Mesendoderm (in vitro differentiated cells): ENCODE measurements around the gene ELOB.

Source experiments
- DNase-seq: peaks from one replicate; pipeline ENCODE4 v3.0.0; 2013
- H2AK5ac ChIP-seq: 2 replicates; pipeline ENCODE4 v1.6.1; 2013; ENCODE audit warnings: low read length, inconsistent platforms
- H2BK120ac ChIP-seq: 2 replicates; pipeline ENCODE4 v1.6.1; 2013; ENCODE audit warnings: low read depth, mild to moderate bottlenecking, low read length, moderate library complexity, mixed read lengths
- H2BK15ac ChIP-seq: replicated peaks from 2 replicates; pipeline ENCODE4 v1.6.1; 2013; ENCODE audit warnings: low read depth, mild to moderate bottlenecking, moderate library complexity
- H2BK5ac ChIP-seq: 2 replicates; pipeline ENCODE4 v1.6.1; 2013; ENCODE audit warnings: low read length, inconsistent platforms
- H3K18ac ChIP-seq: 2 replicates; pipeline ENCODE4 v1.6.1; 2013; ENCODE audit warnings: mild to moderate bottlenecking, low read length, mixed read lengths
- H3K23ac ChIP-seq: one replicate; pipeline ENCODE4 v1.6.1; 2013; ENCODE audit warnings: low read length
- H3K27ac ChIP-seq: 2 replicates; pipeline ENCODE4 v1.5.1; 2013; ENCODE audit warnings: low read depth, mild to moderate bottlenecking, inconsistent platforms, low read length, moderate library complexity
- H3K27me3 ChIP-seq: 2 replicates; pipeline ENCODE4 v1.6.1; 2013; ENCODE audit warnings: low read length, control low read depth, mild to moderate bottlenecking, inconsistent platforms; ENCODE audit not compliant: insufficient read depth, poor library complexity
- H3K36me3 ChIP-seq: 2 replicates; pipeline ENCODE4 v1.6.1; 2013; ENCODE audit warnings: low read length, inconsistent platforms; ENCODE audit not compliant: control insufficient read depth, insufficient read depth
- H3K4ac ChIP-seq: one replicate; pipeline ENCODE4 v1.6.1; 2013; ENCODE audit warnings: low read depth, mild to moderate bottlenecking, low read length, moderate library complexity
- H3K4me1 ChIP-seq: 2 replicates; pipeline ENCODE4 v1.6.1; 2013; ENCODE audit warnings: low read depth, low read length, inconsistent platforms; ENCODE audit not compliant: control insufficient read depth
- H3K4me2 ChIP-seq: 2 replicates; pipeline ENCODE4 v1.6.1; 2013; ENCODE audit warnings: low read length
- H3K4me3 ChIP-seq: 2 replicates; pipeline ENCODE4 v1.5.1; 2013; ENCODE audit warnings: mild to moderate bottlenecking, low read length
- H3K56ac ChIP-seq: one replicate; pipeline ENCODE4 v1.6.1; 2013; ENCODE audit warnings: low read length
- H3K79me1 ChIP-seq: 2 replicates; pipeline ENCODE4 v1.6.1; 2013; ENCODE audit warnings: low read length, inconsistent platforms
- H3K79me2 ChIP-seq: 2 replicates; pipeline ENCODE4 v1.6.1; 2013; ENCODE audit warnings: mild to moderate bottlenecking, low read length; ENCODE audit not compliant: control insufficient read depth, insufficient read depth
- H3K9ac ChIP-seq: 2 replicates; pipeline ENCODE4 v1.6.1; 2013; ENCODE audit warnings: low read length, inconsistent platforms
- H4K5ac ChIP-seq: one replicate; pipeline ENCODE4 v1.6.1; 2013; ENCODE audit warnings: low read length
- H4K8ac ChIP-seq: one replicate; pipeline ENCODE4 v1.6.1; 2013; ENCODE audit warnings: low read depth, mild to moderate bottlenecking, control low read depth, low read length, moderate library complexity
- WGBS: extraction: QIAGEN DNeasy Blood & Tissue Kit; methylation state at CpG from one replicate; pipeline ENCODE4 v1.1.7; 2013; ENCODE audit warnings: low lambda C conversion rate, missing lambda C conversion rate; ENCODE audit not compliant: insufficient coverage; ENCODE audit errors: extremely low coverage; 5-methylcytosine and 5-hydroxymethylcytosine counted together

Gene ELOB

GRCh38 chr16:2736476-2737237 is 40.4 kb downstream of the ELOB start:
- Histone ChIP-seq H3K4me1 (no peaks in the 10 kb centered on the region), H2BK15ac (no peak overlapping the region), H4K5ac (no peak overlapping the region), H3K36me3 (no peaks in the 10 kb centered on the region), H2BK5ac (no peak overlapping the region), H3K79me2 (no peaks in the 10 kb centered on the region), H3K23ac (no peak overlapping the region), H4K8ac (no peak overlapping the region), H3K27ac (no peak overlapping the region), H3K4me2 (no peak overlapping the region), H2AK5ac (no peak overlapping the region), H3K9ac (no peak overlapping the region), H2BK120ac (no peak overlapping the region), H3K27me3 (no peaks in the 10 kb centered on the region), H3K56ac (no peak overlapping the region), H3K18ac (no peak overlapping the region), H3K4me3 (no peak overlapping the region), H3K4ac (no peak overlapping the region), H3K79me1 (no peaks in the 10 kb centered on the region)
- no CpG with 5 or more reads among the region's 11 CpGs for WGBS
- DNase-seq: no peak

DNA sequence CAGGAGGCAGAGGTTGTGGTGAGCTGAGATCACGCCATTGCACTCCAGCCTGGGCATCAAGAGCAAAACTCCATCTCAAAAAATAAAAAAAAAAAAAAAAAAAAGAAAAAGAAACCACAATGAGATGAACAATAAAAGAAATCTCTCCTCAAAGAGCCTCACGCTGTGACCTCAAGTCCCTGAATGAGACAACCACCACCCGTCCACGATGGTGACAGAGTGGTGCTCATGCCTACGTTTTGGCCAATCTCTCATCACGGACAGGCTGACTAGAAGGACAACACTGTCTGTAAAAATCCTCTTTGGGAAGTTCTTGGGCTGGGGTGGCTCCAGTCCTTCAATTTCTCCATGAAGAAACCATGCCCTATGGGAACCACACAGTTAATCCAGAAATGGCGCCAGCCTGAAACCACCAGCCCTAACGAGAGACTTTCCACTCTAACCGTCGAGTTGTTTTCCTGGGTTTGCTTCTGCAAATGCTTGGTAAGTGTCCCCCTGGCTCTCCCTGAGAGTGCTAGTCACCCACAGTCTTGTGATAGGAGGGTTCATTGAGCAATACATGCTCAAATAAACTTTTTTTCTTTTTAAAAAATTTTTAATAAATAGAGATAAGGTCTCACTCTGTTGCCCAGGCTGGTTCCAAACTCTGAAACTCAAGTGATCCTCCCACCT is 42.1 kb downstream of the ELOB start:
- Histone ChIP-seq H3K4me1 (no peaks in the 10 kb centered on the region), H4K5ac (no peak overlapping the region), H3K23ac (no peak overlapping the region), H3K4me3 (no peak overlapping the region), H3K4ac (no peak overlapping the region), H3K4me2 (no peak overlapping the region), H2BK15ac (no peak overlapping the region), H3K56ac (no peak overlapping the region), H3K79me1 (no peaks in the 10 kb centered on the region), H2BK5ac (no peak overlapping the region), H3K9ac (no peak overlapping the region), H3K27ac (no peak overlapping the region), H3K27me3 (no peaks in the 10 kb centered on the region), H3K18ac (no peak overlapping the region), H2AK5ac (no peak overlapping the region), H3K79me2 (no peaks in the 10 kb centered on the region), H3K36me3 (no peaks in the 10 kb centered on the region), H2BK120ac (no peak overlapping the region), H4K8ac (no peak overlapping the region)
- WGBS: no CpG with 5 or more reads among the region's 10 CpGs
- no peak for DNase-seq

- no peak overlapping the region for H3K4me3 ChIP-seq
- H3K9ac ChIP-seq: no peak overlapping the region
- H2AK5ac ChIP-seq: no peak overlapping the region
- H3K56ac ChIP-seq: no peak overlapping the region
- no peaks in the 10 kb centered on the region for H3K79me1 ChIP-seq
- H2BK120ac ChIP-seq: no peak overlapping the region
- H3K23ac ChIP-seq: no peak overlapping the region
- no peaks in the 10 kb centered on the region for H3K27me3 ChIP-seq
- H2BK5ac ChIP-seq: no peak overlapping the region
- H4K8ac ChIP-seq: no peak overlapping the region
- no peak overlapping the region for H3K18ac ChIP-seq
- no peak overlapping the region for H4K5ac ChIP-seq
- no CpG with 5 or more reads among the region's 7 CpGs for WGBS
- no peak overlapping the region for H2BK15ac ChIP-seq
- no peak for DNase-seq
- H3K36me3 ChIP-seq: no peaks in the 10 kb centered on the region
- no peak overlapping the region for H3K4me2 ChIP-seq
- no peaks in the 10 kb centered on the region for H3K79me2 ChIP-seq
- H3K4me1 ChIP-seq: no peaks in the 10 kb centered on the region
- no peak overlapping the region for H3K27ac ChIP-seq
- no peak overlapping the region for H3K4ac ChIP-seq
These were observed 49.0 kb downstream of the ELOB start for GRCh38 chr16:2728034-2728433.

- Histone ChIP-seq H3K27ac (no peak overlapping the region), H2AK5ac (no peak overlapping the region), H2BK15ac (no peak overlapping the region), H3K79me1 (no peaks in the 10 kb centered on the region), H3K27me3 (no peaks in the 10 kb centered on the region), H4K5ac (no peak overlapping the region), H3K9ac (no peak overlapping the region), H3K79me2 (no peaks in the 10 kb centered on the region), H3K4ac (no peak overlapping the region), H3K4me1 (no peaks in the 10 kb centered on the region), H3K36me3 (no peaks in the 10 kb centered on the region), H2BK120ac (no peak overlapping the region), H2BK5ac (no peak overlapping the region), H4K8ac (no peak overlapping the region), H3K56ac (no peak overlapping the region), H3K4me2 (no peak overlapping the region), H3K23ac (no peak overlapping the region), H3K18ac (no peak overlapping the region), H3K4me3 (no peak overlapping the region)
- no CpG with 5 or more reads among the region's 5 CpGs for WGBS
- no peak for DNase-seq
These were observed 50.2 kb downstream of the ELOB start for GRCh38 chr16:2726923-2727322.

DNA sequence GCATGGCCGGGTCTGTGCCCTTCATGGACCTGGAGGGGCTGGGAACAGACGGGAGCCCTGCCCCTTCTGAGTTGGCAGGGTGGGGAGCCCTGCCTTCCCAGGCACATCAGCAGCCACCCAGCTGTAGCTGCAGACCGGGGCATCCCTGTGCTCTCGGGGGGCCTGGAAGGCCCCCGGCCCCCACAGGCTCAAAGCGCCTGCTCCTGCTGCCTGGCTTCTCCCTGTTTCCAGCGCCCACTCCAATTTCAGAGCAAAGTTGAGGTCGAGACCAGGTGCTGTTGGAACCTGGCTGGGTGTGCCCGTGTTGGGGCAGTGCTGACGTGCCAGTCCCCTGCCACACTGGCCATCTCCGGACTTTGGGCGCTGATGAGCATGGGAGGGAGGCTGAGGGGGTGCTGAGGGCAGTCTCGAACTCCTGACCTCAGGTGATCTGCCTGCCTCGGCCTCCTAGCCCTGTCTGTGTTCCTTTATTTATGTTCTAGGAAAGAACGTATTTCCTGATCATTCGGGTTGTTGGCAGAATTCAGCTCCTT is 52.2 kb downstream of the ELOB start:
- Histone ChIP-seq H4K8ac (no peak overlapping the region), H3K56ac (no peak overlapping the region), H3K4me1 (no peaks in the 10 kb centered on the region), H4K5ac (no peak overlapping the region), H3K79me2 (no peaks in the 10 kb centered on the region), H3K18ac (no peak overlapping the region), H3K36me3 (no peaks in the 10 kb centered on the region), H3K79me1 (no peaks in the 10 kb centered on the region), H2AK5ac (no peak overlapping the region), H2BK120ac (no peak overlapping the region), H2BK15ac (no peak overlapping the region), H3K4me2 (no peak overlapping the region), H3K4ac (no peak overlapping the region), H2BK5ac (no peak overlapping the region), H3K27ac (no peak overlapping the region), H3K9ac (no peak overlapping the region), H3K4me3 (no peak overlapping the region), H3K23ac (no peak overlapping the region), H3K27me3 (no peaks in the 10 kb centered on the region)
- WGBS: no CpG with 5 or more reads among the region's 16 CpGs
- no peak for DNase-seq
